GF-D8 (cell line): ENCODE measurements around the gene KCNQ1.
A peak's percentile ranks its signal among the peaks of the same experiment; 100 is the strongest.

Experiments
- DNase-seq: peaks from one replicate; lab custom pipeline; 2025; lab: John Stamatoyannopoulos, UW

KCNQ1 gene

DNA sequence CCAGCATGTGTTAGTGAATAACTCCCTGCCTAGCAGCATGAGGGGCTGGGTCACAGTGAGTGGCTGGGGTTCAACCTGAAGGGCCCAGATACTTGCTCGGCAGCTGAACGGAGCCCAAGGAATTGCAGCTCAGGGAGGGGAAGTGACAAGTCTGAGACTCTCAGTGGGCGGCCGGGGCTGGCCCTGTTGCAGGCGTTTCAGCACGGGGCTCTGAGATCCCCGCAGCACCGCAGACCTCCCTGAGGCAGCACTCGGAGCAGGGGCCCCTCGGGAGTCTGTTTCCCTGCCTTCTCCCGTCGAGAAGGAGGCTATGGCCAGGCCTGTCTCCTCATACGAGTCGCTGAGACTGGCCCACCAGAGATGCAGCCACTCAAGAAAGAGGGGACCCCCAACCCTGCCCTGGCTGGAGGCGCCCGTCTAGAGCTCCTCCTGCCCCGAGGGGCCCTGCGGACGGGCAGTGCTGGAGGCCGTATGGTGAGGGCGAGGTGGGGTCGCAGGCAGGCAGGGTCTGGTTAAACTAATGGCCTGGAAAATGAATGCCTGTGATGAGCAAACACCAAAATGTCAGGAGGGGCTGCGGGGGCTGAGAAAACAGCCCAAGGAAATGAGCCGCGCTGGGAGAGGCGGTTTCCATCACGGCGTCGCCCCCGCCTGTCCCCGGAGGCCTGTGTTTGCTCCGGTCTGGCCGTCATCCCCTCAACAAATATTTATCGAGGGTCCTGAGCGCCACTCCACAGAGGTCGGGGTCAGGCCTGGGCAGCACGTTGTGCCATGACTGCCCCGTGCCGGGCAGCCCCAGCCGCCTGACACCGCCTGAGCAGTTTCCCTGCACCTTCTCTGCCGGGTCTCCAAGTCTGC, 35.0 kb upstream of the KCNQ1 start:
- DNase-seq: no peak

DNA sequence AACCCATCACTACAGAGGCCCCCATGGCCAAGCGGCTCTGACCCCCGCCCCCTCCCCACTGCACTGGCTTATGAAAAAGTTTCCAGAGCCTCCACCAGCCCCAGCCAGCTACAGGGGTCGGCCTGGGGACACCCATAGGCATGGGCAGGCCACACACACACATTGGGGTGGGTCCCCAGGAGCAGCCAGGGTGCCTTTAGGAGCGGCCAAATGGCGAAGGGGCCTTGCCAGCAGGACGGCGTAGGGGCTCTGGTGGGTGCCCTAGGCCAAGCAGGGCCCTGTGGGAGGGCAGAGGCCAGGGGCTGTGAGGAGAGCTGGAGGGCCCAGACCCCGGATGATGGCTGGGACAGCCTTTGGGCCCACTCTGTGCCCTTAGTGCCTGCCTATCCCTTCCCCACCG, 34.2 kb upstream of the KCNQ1 start:
- no peak for DNase-seq

DNA sequence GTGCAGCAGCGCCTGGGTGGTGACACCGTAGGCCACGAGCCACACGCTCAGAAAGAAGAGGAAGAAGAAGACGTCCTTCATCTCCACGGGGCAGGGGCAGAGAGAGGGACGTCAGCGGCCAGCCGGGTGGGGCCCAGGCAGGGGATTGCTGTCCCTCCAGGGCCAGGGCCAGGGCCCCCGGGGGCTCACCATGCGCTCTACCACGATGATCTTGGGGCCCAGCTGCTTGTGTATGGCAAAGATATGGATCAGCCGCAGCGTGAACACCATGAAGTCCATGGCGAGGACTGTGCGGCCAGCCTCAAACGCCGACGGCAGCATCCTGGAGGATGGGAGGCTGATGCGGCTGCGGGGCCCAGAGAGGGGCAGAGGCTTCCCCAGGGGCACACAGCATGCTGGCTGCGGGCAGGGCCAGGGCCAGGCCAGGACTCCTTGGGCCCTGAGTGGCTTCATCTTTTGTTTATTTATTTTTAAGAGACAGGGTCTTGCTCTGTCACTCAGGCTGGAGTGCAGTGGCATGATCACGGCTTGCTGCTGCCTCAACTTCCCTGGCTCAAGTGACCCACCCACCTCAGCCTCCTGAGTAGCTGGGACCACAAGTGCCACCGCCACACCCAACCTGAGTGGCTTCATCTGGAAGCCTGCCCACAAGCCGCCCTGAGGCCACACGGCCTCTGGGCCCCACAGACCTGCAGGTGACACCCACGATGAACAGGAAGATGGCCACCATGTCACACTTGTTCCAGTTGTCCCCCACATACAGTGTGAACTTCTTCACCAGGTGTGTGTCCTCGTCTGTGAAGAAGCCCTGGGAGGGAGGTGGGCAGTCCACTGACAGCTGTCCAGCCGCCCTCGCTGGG, 33.1 kb upstream of the KCNQ1 start:
- no peak for DNase-seq

DNA sequence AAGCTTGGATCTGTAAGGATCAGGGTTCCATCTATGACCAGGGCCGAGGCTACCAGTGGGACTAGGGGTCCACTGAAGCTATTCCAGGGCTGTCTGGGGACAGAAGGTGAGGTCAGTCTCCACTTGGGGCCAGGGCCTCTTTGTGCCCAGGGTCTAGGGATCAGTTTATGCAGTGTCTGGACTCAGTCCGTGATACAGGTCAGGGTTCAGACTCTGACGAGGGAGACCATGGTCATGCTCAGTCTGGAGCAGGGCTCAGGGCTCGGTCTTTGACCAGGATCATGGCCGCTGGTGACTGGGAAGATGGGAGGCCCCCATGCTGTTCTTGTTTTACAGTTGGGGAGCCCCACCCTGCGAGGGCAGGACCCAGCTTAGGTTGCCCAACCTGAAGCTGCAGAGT, 32.5 kb upstream of the KCNQ1 start:
- DNase-seq: no peak

DNA sequence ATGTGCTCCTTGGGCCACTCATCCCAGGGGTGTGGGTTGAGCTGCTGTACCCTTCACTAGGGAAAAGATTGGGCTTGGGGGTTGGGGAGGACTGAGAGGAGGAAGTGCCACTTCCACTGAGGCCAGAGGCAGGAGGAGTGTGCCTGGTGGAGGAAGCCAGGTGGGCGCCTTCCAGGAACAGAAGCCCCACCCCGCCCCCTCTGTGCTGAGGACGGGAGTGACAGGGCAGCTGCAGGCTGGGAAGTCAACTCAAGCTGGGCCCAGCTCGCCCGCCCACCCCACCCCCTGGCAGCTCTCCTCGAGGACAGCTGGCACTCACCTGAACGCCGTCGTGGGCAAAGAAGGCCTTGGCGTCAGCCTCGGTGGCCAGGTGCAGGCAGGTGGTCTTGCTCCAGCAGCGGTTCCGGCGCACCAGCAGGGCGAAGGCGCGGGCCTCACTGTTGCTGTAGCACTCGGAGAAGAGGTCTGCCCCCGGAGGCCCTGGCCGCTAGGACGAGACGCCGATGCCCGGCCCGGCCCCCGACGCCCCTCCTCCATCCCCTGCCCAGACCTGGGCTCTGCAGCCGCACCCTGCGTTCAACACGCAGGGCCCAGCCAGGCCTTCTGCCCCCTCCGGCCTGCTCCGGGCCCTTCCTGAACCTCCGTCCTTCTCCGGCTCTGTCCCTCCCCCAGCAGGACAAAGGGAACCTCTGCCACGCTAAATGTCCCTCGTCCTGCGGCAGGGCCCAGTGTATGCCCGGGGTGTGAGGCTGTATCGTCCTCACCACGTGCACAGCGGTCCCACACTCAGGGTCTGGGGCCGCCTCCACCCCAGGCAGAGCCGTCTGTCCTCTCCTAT, 30.8 kb upstream of the KCNQ1 start:
- DNase-seq: no peak

DNA sequence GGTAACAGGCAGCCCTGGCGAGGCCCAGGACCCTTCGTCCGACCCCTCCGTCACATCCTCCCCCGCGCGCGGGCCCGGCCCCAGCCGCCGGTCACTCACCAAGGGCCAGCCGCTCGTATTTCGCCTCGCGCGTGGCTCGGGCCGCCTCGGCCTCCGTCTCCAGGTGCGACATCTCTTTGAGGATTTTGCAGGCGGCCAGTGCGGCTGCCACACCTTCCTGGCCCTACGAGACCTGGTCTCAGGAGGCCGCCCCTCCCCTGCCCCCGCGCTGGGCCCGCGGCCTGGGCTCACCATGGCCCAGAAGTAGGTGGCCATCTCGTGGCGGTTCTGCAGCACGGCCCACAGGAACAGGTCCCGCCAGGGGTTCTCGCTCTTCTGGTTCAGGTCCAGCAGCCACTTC, 30.2 kb upstream of the KCNQ1 start:
- no peak for DNase-seq

DNA sequence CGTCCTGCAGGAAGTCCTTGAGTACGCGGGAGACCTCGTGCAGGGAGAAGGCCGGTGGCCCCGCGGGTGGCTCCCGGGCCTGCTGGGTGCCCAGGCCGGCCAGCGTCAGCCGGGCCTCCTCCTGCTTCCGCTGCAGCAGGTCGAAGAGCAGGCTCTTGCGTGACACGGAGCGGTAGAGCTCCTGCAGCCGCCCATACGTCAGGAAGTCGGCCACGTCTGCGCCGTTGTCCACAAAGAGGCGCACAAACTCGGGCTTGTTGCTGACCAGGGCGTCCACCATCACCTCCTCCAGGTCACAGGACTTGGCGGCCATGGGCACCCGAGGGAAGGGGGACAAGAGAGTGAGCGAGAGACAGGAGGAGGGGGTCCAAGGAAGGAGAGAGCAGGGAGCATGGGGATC, 29.6 kb upstream of the KCNQ1 start:
- DNase-seq: no peak

DNA sequence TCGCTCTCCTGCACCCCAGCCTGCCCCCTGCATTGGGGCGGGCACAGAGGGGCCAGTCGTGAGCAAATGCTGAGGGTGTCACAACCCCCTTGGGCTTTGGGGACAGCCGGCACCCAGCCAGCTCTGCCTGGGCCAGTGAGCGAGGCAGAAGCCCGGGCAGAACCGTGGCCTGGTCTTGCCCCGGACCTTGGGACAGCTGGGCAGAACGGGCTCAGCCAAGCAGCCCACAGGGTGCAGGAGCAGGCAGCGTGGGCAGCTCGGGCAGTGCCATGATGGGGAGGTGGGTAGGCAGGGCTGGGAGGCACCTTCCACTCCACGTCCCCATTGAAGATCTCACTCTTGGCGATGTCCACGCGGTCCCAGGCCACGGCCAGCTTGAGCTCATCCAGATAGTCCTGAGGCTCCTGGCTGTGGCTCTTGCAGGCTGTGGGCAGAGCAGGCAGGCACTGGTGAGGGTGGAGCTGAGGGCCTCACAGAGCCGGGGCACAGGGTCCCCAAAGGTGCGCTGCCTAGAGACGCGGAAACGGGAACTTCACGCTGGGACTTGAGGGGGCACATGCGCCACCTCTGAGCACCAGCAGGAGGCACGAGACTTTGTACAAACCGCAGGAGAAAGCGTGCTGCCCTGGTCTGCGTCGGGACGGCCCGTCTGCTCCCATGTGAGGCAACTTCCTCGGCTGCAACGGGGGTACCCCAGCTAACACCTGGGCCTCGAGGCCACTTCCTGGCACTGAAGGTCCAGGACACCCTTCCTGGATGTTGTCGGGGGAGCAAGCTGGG, 29.0 kb upstream of the KCNQ1 start:
- no peak for DNase-seq

DNA sequence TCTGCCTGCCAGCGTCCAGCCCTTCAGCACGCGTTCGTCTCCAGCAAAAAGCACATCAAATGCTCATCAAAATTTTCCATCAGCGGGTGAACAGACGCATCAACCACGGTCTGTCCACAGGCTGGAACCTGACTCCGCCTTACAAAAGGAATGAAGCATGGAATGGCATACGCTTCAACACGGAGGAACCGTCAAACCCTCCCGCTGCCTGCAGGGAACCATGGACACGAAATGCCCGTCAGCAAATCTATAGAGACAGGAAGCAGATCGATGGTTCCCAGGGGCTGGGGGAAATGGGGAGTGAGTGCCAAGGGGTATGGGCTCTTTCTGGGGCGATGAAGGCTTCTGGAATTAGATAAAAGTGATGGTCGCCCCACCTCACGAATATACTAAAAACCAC, 28.0 kb upstream of the KCNQ1 start:
- DNase-seq: no peak

DNA sequence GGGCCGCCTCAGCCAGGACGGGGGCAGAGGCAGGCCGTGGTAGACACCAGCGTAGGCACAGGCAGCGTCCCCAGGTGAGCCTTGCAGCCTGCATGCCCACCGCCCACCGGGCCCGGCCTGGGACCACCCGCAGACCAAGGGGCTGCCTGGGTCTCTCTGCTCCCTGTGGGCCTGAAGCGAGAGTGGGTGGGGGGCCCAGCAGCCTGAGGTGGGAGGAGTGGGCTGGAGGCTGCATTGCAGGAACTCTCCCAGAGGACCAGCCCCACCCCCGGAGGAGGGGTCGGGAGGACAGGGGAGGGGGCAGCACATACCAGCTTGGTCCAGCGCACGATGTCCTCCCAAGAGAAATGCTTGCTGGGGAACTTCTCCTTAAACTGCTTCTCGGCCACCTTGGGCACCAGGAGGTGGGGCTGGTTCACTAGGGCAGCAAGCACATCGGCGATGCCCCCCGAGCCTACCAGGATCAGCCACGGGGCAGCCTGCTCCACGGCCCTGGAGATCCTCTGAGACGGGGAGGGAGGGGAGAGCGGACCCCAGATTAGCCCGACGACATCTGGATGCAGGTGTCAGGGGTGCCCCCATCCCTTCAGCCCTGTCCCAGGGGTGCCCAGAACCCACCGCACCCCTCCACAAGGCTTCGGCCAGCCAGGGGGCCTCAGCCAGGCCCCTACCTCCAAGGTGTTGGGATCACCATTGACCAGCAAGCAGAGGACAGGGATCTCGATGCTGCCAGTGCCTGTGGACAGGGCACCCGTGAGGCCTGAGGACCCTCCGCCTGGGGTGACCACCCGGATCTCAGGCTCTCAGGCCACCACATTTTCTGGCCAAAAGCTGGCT, 26.7 kb upstream of the KCNQ1 start:
- no peak for DNase-seq

DNA sequence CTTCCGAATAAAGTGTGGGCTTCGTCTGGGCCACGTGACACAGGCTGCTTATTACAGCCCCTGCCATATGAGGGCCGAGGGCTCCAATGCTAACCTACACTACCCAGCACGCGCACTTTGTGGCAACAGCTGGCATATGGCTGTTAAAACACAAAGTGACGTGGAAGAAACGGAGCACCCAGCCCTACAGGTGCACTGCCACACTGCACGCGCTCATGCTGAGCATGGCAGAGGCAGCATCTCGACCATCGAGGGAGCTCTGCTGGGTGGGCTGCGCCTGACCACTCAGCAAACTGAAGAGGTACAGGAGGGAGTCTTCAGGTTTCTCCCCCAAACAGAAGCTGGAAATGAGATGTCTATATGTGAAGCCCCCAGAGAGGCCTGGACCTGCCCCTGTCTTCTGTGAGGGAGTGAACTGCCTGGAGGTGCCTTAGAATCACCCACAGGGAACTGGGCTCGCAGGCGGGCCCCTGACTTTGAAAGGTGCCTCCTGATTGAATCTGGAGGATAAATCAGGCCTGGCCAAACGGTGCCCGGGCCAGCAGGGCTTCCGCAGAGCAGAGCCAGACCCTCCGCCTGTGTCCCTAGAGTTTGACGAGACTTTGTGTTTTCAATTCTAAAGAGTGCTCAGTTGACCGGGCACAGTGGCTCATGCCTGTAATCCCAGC, 26.0 kb upstream of the KCNQ1 start:
- no peak for DNase-seq

DNA sequence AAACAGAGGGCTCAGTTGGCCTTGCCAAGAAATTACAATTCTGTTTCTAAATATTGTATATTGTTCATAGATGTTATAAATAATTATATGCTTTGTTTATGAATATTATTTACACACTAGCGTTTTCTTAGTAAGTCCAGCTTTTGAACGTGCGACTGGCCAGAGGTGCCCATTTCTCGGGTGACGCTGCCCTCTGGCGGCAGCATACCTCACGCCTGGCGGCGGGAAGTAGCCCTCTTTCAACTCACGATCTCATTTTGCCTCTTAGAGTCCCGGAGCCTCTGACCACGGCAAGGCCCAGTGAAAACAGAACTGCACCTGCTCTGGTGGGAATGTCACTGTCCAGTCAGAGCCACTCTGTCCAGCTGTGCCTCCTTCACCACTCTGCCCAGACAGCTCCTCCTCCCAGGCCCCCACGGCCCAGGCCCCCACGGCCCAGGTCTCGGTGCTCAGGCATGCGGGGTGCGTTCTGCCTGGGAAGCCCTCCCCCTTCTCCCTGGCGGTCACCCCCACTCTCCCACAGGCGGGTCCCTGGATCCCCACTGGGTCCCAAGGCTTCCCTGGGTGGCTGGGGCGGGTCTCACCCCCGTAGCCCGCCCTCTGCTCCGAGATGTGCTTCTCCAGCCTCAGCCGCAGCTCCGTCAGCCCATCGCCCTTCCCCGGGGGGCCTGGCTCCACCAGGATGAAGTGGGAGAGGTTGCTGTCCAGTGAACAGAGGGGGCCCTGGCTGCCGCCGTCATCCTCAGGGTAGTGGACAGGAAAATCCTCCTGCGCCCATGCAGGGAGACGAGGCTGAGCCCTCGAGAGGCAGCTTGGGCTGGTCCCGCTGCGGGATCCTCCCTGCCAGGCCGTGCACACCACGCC, 24.9 kb upstream of the KCNQ1 start:
- peak; percentile 5 for DNase-seq

DNA sequence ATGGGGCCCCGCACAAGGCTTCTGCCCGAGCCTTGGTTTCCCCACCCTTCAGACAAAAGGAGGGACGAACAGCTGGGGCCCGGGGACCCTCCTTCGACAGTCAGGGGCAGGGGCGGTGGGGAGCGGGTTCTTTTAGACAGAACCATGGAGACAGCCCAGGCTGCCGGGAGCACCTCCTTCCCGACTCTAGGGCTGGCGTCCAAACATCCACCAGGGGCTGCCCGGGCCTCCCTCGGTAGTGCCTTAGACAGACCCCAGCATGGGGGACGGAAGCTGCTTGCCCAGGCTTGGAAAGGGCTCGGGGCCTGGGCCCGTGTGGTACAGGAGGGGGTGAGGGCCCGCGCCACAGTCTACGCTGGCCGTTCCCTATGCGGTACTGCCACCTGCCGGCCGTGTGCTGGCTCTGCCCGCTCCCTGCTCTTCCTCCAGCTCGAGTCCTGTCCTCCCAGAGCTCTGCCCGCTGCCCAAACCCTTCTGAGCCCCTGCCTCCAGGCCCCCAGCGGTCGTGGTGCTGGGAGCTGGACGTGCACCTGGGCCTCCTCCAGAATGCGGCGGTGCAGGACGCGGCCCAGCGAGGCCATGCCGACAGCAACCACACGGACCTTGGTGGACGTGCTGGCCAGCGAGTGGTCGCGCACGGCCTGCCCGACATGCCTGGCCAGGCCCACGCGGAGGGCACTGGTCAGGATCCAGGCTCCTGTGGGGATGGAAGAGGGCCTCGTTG, 24.1 kb upstream of the KCNQ1 start:
- no peak for DNase-seq

DNA sequence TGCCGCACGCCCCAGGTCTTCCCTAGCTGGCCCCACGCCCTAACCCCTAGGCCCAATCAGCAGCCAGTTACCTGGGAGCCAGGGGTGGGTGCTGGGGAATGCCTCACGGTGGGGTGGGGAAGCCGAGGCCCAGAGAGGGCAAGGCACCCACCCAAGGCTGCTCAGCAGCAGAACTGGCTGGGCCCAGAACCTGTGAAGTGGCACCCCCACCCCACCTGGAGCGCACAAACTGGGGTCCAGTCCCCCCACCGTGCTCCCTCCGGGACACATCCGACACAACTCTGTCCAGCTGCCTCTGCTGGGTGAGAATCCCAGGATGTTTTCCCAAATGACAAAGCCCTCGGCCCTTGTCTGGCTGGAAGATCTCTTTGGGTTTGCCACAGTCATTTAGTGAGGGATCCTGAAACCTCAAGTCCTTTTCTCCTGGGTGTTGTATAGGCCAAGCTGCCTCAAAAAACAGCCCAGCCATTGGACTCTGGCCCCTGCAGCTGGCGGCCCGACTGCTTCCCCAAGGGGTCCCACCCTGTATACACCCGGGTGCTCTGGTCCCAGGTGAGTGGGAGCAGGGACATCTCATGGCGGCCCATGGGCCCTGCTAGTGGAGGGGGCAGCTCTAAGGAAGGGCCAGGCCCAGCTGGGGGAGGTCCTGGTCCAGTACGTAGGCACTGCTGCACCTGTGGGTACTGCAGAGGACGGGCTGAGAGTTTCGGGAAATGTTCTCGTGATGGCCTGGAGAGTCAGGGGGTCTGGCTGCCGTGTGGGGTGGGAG, 23.4 kb upstream of the KCNQ1 start:
- no peak for DNase-seq

DNA sequence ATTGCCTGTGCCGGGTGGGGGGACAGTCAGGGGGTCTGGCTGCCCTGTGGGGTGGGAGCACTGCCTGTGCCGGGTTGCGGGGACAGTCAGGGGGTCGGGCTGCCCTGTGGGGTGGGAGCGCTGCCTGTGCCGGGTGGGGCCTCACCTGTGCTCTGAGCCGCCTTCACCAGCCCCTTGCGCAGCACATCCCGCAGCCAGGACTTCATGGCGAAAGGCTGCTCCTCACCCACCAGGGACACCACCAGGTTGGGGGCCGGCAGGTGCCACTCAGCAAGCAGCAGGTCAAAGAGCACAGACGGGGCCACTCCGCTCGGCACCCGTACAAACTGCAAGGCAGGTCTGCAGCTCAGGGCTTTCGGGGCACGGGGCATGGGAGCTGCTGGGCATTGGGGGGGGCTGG, 22.8 kb upstream of the KCNQ1 start:
- no peak for DNase-seq

DNA sequence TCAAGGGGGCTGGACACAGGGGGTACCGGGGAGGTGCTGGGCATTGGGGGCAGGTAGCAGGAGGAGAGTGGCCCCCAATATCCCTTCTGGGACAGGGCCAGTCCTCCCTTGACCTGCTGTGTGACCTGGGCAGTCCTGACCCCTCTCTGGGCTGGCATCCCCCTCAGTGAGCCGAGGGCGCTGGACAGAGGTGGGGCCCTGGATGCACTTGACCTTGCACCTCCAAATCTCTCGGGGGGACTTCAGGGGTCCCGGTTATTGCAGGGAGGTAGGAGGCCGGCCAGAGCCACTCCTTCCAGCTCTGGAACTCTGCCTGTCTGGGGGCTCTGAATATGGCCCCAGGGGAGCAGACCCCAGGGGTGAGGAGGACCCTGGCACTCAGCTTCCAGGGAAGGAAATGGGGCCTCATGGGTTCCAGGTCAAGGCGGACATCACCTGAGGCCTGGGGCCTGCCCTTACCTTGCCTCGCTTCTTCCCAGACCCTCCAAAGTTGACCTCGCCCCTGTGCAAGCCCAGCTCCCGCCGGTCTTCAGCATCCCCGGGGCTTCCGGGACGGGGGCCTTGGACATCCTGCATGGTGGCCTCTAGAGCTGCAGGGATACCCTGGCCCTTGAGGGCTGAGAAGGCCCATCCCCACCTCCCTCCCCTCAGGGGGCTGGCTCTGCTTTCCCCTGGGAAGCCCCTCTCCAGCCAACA, 22.2 kb upstream of the KCNQ1 start:
- no peak for DNase-seq
